ENCODE measurements around the gene MYOT. TPM values are rescaled to one million over a fixed set of nuclear protein-coding genes. Genes with fewer than 3 reads are reported as not detected.

Gene MYOT
- total and polyA plus RNA-seq, 2 donors (not counting 3 experiments of a cell fraction or from before 2014, with no cell fraction given) = not detected

DNA sequence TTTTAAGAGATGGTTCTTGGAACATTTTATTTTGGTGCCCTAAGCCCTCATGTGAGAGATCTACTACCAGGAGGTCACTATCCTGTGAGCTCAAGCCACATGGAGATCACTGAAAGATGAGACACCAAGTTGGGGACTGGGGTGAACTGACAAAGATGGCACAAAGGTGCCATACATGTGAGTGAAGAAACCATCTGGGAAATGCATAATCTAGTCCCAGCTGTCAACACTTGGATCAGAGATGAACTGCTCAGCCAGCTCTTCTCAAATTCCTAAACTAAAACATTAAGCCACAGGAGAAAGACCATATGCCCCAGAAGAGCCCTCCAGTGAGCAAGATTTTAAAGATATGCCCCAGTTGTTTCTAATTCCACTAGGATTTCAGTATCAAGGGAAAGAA, 22.2 kb upstream of the MYOT start:
- Histone ChIP-seq H3K4me1 (ENCODE audit: control insufficient read depth, extremely low read depth, insufficient read depth, low read length) (peaks cover 3% of the 10 kb centered on the region), H3K79me2 (ENCODE audit: control insufficient read depth, insufficient read depth, low read length) (no peaks in the 10 kb centered on the region), H3K4me2 (ENCODE audit: insufficient read depth, low read length) (no peak overlapping the region), H2AFZ (ENCODE audit: low read depth, low read length) (no peak overlapping the region), H3K9me1 (replicated peaks; ENCODE audit: control insufficient read depth, extremely low read depth, insufficient read depth, low read length) (no peaks in the 10 kb centered on the region), H3K9me3 (replicated peaks; ENCODE audit: control insufficient read depth, insufficient read depth, low read length) (no peaks in the 10 kb centered on the region), H3K27me3 (ENCODE audit: control insufficient read depth in 2 of 2, insufficient read depth in 2 of 2, low read length in 2 of 2) (peaks cover 0 to 7% of the 10 kb centered on the region in 2 experiments), H3K4me3 (replicated peaks in 1 of 3; ENCODE audit: insufficient read depth in 1 of 3, low read depth in 1 of 3, low read length in 3 of 3) (no peak overlapping the region), H3K27ac (ENCODE audit: insufficient read depth, low read depth, low read length) (no peak overlapping the region), H3K36me3 (ENCODE audit: control insufficient read depth in 2 of 2, extremely low read depth in 1 of 2, insufficient read depth in 2 of 2, low read length in 2 of 2) (no peaks in the 10 kb centered on the region), H3K9ac (replicated peaks; ENCODE audit: extremely low read depth, insufficient read depth, low read length) (no peak overlapping the region), H4K20me1 (replicated peaks; ENCODE audit: control insufficient read depth, extremely low read depth, insufficient read depth, low read length) (no peaks in the 10 kb centered on the region)
- ChIA-PET POLR2A (no interaction called here), CTCF (interaction anchor here (0.9 to 1.5 kb wide), 3 partner anchors 9 to 43 kb away, joined by 3 to 4 read pairs (median 3); no protein-coding TSS in a partner anchor)
- dilution Hi-C loops (cut with MboI; ENCODE audit: extremely low pct_ligation_motif_present, low sequenced_read_pairs) = no loop called here
- DNase-seq (ENCODE audit: low read depth, low spot score) (no peak), FAIRE-seq (no peak)
- TF ChIP-seq, protein P1, sequence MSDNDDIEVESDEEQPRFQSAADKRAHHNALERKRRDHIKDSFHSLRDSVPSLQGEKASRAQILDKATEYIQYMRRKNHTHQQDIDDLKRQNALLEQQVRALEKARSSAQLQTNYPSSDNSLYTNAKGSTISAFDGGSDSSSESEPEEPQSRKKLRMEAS (IDR thresholded peaks at IDR 0.05; ENCODE audit: insufficient read depth, insufficient read length) = no peak
- no peak for TF ChIP-seq MYC (IDR thresholded peaks at IDR 0.05; ENCODE audit: low read depth, low read length)
- no peak for TF ChIP-seq POLR2AphosphoS5 (IDR thresholded peaks at IDR 0.05; ENCODE audit: insufficient read depth, low read depth, low read length)
- intact Hi-C loops (cut with micrococcal nuclease) = no loop called here
- BruUV-seq (replicated peaks) = no TSS peak

DNA sequence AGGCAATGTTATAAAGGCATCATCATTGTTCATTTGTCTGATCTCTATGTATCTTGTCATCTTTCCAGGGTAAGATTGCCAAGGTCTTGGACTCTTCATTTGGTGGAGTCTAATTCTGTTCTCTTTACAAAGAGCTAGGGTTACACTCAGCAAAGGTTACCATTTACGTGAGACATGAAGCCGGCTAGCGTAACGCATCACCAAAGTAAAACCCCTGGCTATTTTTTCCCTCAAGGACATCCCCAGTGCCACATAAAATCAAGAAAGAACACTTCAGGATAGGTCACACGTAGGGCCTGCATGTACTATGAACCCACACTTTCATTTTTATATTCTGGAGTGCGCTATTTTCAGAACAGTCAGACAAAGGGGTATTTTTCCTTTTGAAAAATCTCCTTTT, 20.0 kb upstream of the MYOT start:
- Histone ChIP-seq H3K27me3 (ENCODE audit: control insufficient read depth in 2 of 2, insufficient read depth in 2 of 2, low read length in 2 of 2) (peaks cover 0 to 5% of the 10 kb centered on the region in 2 experiments), H3K79me2 (ENCODE audit: control insufficient read depth, insufficient read depth, low read length) (no peaks in the 10 kb centered on the region), H2AFZ (ENCODE audit: low read depth, low read length) (no peak overlapping the region), H3K4me3 (replicated peaks in 1 of 3; ENCODE audit: insufficient read depth in 1 of 3, low read depth in 1 of 3, low read length in 3 of 3) (no peak overlapping the region), H4K20me1 (replicated peaks; ENCODE audit: control insufficient read depth, extremely low read depth, insufficient read depth, low read length) (no peaks in the 10 kb centered on the region), H3K27ac (ENCODE audit: insufficient read depth, low read depth, low read length) (no peak overlapping the region), H3K4me2 (ENCODE audit: insufficient read depth, low read length) (no peak overlapping the region), H3K4me1 (ENCODE audit: control insufficient read depth, extremely low read depth, insufficient read depth, low read length) (peaks cover 3% of the 10 kb centered on the region), H3K9me3 (replicated peaks; ENCODE audit: control insufficient read depth, insufficient read depth, low read length) (no peaks in the 10 kb centered on the region), H3K9me1 (replicated peaks; ENCODE audit: control insufficient read depth, extremely low read depth, insufficient read depth, low read length) (no peaks in the 10 kb centered on the region), H3K36me3 (ENCODE audit: control insufficient read depth in 2 of 2, extremely low read depth in 1 of 2, insufficient read depth in 2 of 2, low read length in 2 of 2) (no peaks in the 10 kb centered on the region), H3K9ac (replicated peaks; ENCODE audit: extremely low read depth, insufficient read depth, low read length) (no peak overlapping the region)
- dilution Hi-C loops (cut with MboI; ENCODE audit: extremely low pct_ligation_motif_present, low sequenced_read_pairs) (no loop called here), intact Hi-C loops (cut with micrococcal nuclease) (no loop called here)
- DNase-seq (ENCODE audit: low read depth, low spot score) = no peak
- TF ChIP-seq, protein P1 (IDR thresholded peaks at IDR 0.05; ENCODE audit: insufficient read depth, insufficient read length) = no peak
- TF ChIP-seq GATA2 (IDR thresholded peaks at IDR 0.05; ENCODE audit: insufficient read depth, insufficient read length, low read depth, low read length) = no peak
- no peak for TF ChIP-seq POLR2A (IDR thresholded peaks at IDR 0.05; ENCODE audit: low read depth, low read length)
- no peak for TF ChIP-seq FOS (IDR thresholded peaks at IDR 0.05; ENCODE audit: borderline replicate concordance, insufficient read depth, low read length)
- TF ChIP-seq JUN (IDR thresholded peaks at IDR 0.05; ENCODE audit: borderline replicate concordance, insufficient read depth, insufficient read length, low read depth) = no peak
- no peak for TF ChIP-seq POLR2AphosphoS5 (IDR thresholded peaks at IDR 0.05; ENCODE audit: insufficient read depth, low read depth, low read length)
- no peak for TF ChIP-seq MYC (IDR thresholded peaks at IDR 0.05; ENCODE audit: low read depth, low read length)
- no peak for TF ChIP-seq EZH2 (IDR thresholded peaks at IDR 0.05; ENCODE audit: borderline replicate concordance, low read depth, low read length, severe bottlenecking)
- TF ChIP-seq, protein P2, sequence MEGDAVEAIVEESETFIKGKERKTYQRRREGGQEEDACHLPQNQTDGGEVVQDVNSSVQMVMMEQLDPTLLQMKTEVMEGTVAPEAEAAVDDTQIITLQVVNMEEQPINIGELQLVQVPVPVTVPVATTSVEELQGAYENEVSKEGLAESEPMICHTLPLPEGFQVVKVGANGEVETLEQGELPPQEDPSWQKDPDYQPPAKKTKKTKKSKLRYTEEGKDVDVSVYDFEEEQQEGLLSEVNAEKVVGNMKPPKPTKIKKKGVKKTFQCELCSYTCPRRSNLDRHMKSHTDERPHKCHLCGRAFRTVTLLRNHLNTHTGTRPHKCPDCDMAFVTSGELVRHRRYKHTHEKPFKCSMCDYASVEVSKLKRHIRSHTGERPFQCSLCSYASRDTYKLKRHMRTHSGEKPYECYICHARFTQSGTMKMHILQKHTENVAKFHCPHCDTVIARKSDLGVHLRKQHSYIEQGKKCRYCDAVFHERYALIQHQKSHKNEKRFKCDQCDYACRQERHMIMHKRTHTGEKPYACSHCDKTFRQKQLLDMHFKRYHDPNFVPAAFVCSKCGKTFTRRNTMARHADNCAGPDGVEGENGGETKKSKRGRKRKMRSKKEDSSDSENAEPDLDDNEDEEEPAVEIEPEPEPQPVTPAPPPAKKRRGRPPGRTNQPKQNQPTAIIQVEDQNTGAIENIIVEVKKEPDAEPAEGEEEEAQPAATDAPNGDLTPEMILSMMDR (IDR thresholded peaks at IDR 0.05; ENCODE audit: extremely low read depth in 1 of 2, insufficient read depth in 1 of 2, low read depth in 1 of 2, low read length in 2 of 2) = no peak
- BruUV-seq (replicated peaks) = no TSS peak
- FAIRE-seq = no peak
- ChIA-PET CTCF (interaction anchor here (1.8 kb wide), 1 partner anchor 69 kb away, joined by 5 read pairs; no protein-coding TSS in a partner anchor), POLR2A (no interaction called here)

Data from endothelial cell of umbilical vein (primary cell).